HAP-1 (cell line): ENCODE results near the gene TADA3.

Source experiments
- DNase-seq, 2 experiments: peaks; one replicate each; pipeline ENCODE4 v3.0.0-alpha.2; 2016 to 2020; ENCODE audit warnings: low spot score in 2 of 2
- H3K27me3 ChIP-seq: fragments of 250-450 bp; sonication (Bioruptor Pico); 2 replicates; pipeline ENCODE4 v1.5.1; 2020; ENCODE audit warnings: low read depth, mild to moderate bottlenecking, moderate library complexity
- H3K36me3 ChIP-seq: fragments of 250-450 bp; sonication (Bioruptor Pico); replicated peaks from 2 replicates; pipeline ENCODE4 v1.5.1; 2020; ENCODE audit warnings: mild to moderate bottlenecking
- H3K4me1 ChIP-seq: fragments of 250-450 bp; sonication (Bioruptor Pico); 2 replicates; pipeline ENCODE4 v1.5.1; 2020; ENCODE audit warnings: mild to moderate bottlenecking
- H3K4me3 ChIP-seq: fragments of 250-450 bp; sonication (Bioruptor Pico); 2 replicates; pipeline ENCODE4 v1.5.1; 2020; ENCODE audit warnings: mild to moderate bottlenecking, moderate library complexity
- H3K9me3 ChIP-seq: fragments of 250-450 bp; sonication (Bioruptor Pico); 2 replicates; pipeline ENCODE4 v1.5.1; 2020; ENCODE audit warnings: mild to moderate bottlenecking, moderate library complexity
- in situ Hi-C: fragments of 300-500 bp; cut with MboI; formaldehyde crosslinking; loops from 3 replicates; pipeline ENCODE4 v1.14.3; 2020; ENCODE audit warnings: low sequenced_read_pairs, inconsistent platforms, mixed read lengths

The TADA3 gene

GRCh38 chr3:9820543-9820942, 28.3 kb upstream of the TADA3 start:
- DNase-seq = no peak
- in situ Hi-C loops = no loop called here
- Histone ChIP-seq H3K4me1 (no peaks in the 10 kb centered on the region), H3K36me3 (peaks cover 7% of the 10 kb centered on the region), H3K9me3 (no peaks in the 10 kb centered on the region), H3K27me3 (no peaks in the 10 kb centered on the region), H3K4me3 (no peak overlapping the region)

- in situ Hi-C loops = no loop called here
- no peaks in the 10 kb centered on the region for H3K27me3 ChIP-seq
- H3K4me3 ChIP-seq = no peak overlapping the region
Measured at GRCh38 chr3:9818666-9819335, 26.5 kb upstream of the TADA3 start.

GRCh38 chr3:9817436-9817835, 25.2 kb upstream of the TADA3 start:
- no peaks in the 10 kb centered on the region for H3K27me3 ChIP-seq
- no peaks in the 10 kb centered on the region for H3K4me1 ChIP-seq
- no peaks in the 10 kb centered on the region for H3K9me3 ChIP-seq
- no peak for DNase-seq
- no peak overlapping the region for H3K4me3 ChIP-seq
- in situ Hi-C loops = no loop called here
- peaks cover 24% of the 10 kb centered on the region for H3K36me3 ChIP-seq

More at GRCh38 chr3:9818666-9819335, 26.5 kb upstream of the TADA3 start:
- no peak for DNase-seq
- Histone ChIP-seq H3K4me1 (no peaks in the 10 kb centered on the region), H3K9me3 (no peaks in the 10 kb centered on the region), H3K36me3 (peaks cover 10% of the 10 kb centered on the region)

GRCh38 chr3:9815986-9816385, 23.7 kb upstream of the TADA3 start:
- Histone ChIP-seq H3K9me3 (no peaks in the 10 kb centered on the region), H3K4me1 (no peaks in the 10 kb centered on the region), H3K4me3 (no peak overlapping the region), H3K36me3 (peaks cover 32% of the 10 kb centered on the region), H3K27me3 (no peaks in the 10 kb centered on the region)
- DNase-seq = no peak
- in situ Hi-C loops = no loop called here

GRCh38 chr3:9812870-9813483, 20.7 kb upstream of the TADA3 start:
- H3K4me3 ChIP-seq = no peak overlapping the region
- H3K4me1 ChIP-seq = no peaks in the 10 kb centered on the region
- no peaks in the 10 kb centered on the region for H3K27me3 ChIP-seq
- H3K36me3 ChIP-seq = peaks cover 45% of the 10 kb centered on the region
- DNase-seq = no peak
- H3K9me3 ChIP-seq = no peaks in the 10 kb centered on the region
- in situ Hi-C loops = no loop called here

- no peaks in the 10 kb centered on the region for H3K9me3 ChIP-seq
- no peak overlapping the region for H3K4me3 ChIP-seq
- no peaks in the 10 kb centered on the region for H3K4me1 ChIP-seq
- no peak for DNase-seq
- peaks cover 62% of the 10 kb centered on the region for H3K36me3 ChIP-seq
- in situ Hi-C loops = no loop called here
- H3K27me3 ChIP-seq = no peaks in the 10 kb centered on the region
Measured at GRCh38 chr3:9810846-9811245, 18.6 kb upstream of the TADA3 start.

GRCh38 chr3:9810433-9810770, 18.1 kb upstream of the TADA3 start:
- Histone ChIP-seq H3K27me3 (no peaks in the 10 kb centered on the region), H3K4me3 (no peak overlapping the region), H3K9me3 (no peaks in the 10 kb centered on the region), H3K4me1 (no peaks in the 10 kb centered on the region), H3K36me3 (peaks cover 66% of the 10 kb centered on the region)
- in situ Hi-C loops = no loop called here
- DNase-seq = no peak

- H3K4me1 ChIP-seq = no peaks in the 10 kb centered on the region
- DNase-seq = no peak
- peaks cover 70% of the 10 kb centered on the region for H3K36me3 ChIP-seq
- in situ Hi-C loops = no loop called here
- H3K4me3 ChIP-seq = no peak within 1 kb of the TSS
- no peaks in the 10 kb centered on the region for H3K27me3 ChIP-seq
- no peaks in the 10 kb centered on the region for H3K9me3 ChIP-seq
Measured at GRCh38 chr3:9809615-9810432, 17.6 kb upstream of the TADA3 start, which contains the start of gene TTLL3. TSS of gene TTLL3 (plus strand) at chr3:9810262. CDS start at chr3:9810662, 400 bp downstream.

GRCh38 chr3:9809239-9809614, 17.0 kb upstream of the TADA3 start:
- H3K9me3 ChIP-seq = no peaks in the 10 kb centered on the region
- in situ Hi-C loops = no loop called here
- no peaks in the 10 kb centered on the region for H3K27me3 ChIP-seq
- H3K4me3 ChIP-seq = no peak overlapping the region
- no peaks in the 10 kb centered on the region for H3K4me1 ChIP-seq
- no peak for DNase-seq
- H3K36me3 ChIP-seq = peaks cover 76% of the 10 kb centered on the region

- DNase-seq = peak in 1 of 2 experiments; percentile 28
- H3K36me3 ChIP-seq = peaks cover 79% of the 10 kb centered on the region
- H3K4me1 ChIP-seq = no peaks in the 10 kb centered on the region
Measured at GRCh38 chr3:9808345-9809037, 16.2 kb upstream of the TADA3 start.

GRCh38 chr3:9807981-9808344, 15.7 kb upstream of the TADA3 start:
- in situ Hi-C loops = no loop called here
- Histone ChIP-seq H3K27me3 (no peaks in the 10 kb centered on the region), H3K36me3 (peaks cover 79% of the 10 kb centered on the region), H3K4me1 (no peaks in the 10 kb centered on the region), H3K9me3 (no peaks in the 10 kb centered on the region), H3K4me3 (no peak overlapping the region)
- DNase-seq = no peak

More at GRCh38 chr3:9808345-9809037, 16.2 kb upstream of the TADA3 start:
- in situ Hi-C loops = no loop called here
- Histone ChIP-seq H3K9me3 (no peaks in the 10 kb centered on the region), H3K4me3 (no peak overlapping the region), H3K27me3 (no peaks in the 10 kb centered on the region)

- peaks cover 77% of the 10 kb centered on the region for H3K36me3 ChIP-seq
Measured at GRCh38 chr3:9806688-9807589, 14.7 kb upstream of the TADA3 start.

GRCh38 chr3:9806137-9806536, 13.9 kb upstream of the TADA3 start:
- Histone ChIP-seq H3K9me3 (no peaks in the 10 kb centered on the region), H3K4me1 (no peaks in the 10 kb centered on the region), H3K36me3 (peaks cover 77% of the 10 kb centered on the region), H3K27me3 (no peaks in the 10 kb centered on the region), H3K4me3 (no peak overlapping the region)
- DNase-seq = no peak
- in situ Hi-C loops = no loop called here

More at GRCh38 chr3:9806688-9807589, 14.7 kb upstream of the TADA3 start:
- Histone ChIP-seq H3K4me1 (no peaks in the 10 kb centered on the region), H3K27me3 (no peaks in the 10 kb centered on the region), H3K4me3 (no peak overlapping the region), H3K9me3 (no peaks in the 10 kb centered on the region)
- in situ Hi-C loops = no loop called here
- DNase-seq = no peak
